ENCODE results near the gene KLF3. TPM values are rescaled to one million over a fixed set of nuclear protein-coding genes. Genes with fewer than 3 reads are reported as not detected.

Gene KLF3
- total RNA-seq, 1 experiment from 2014 or later, result 14.4 TPM

DNA sequence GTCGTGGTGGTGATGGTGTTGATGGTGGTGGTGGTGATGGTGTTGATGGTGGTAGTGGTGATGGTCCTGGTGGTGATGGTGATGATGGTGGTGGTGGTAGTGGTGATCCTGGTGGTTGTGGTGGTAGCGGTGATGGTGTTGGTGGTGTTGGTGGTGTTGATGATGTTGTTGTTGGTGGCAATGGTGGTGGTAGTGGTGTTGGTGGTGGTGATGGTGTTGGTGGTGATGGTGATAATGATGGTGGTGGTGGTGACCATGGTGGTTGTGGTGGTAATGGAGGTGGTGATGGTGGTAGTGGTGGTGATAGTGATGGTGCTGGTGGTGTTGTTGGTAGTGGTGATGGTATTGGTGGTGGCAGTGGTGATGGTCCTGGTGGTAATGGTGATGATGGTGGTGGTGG lies 69.7 kb downstream of the KLF3 start:
- no peak for TF ChIP-seq TCF7L2 (IDR thresholded peaks at IDR 0.05; ENCODE audit: low read depth, low read length)
- TF ChIP-seq POLR2AphosphoS5 (IDR thresholded peaks at IDR 0.05; ENCODE audit: low read depth, low read length), result no peak
- no peak for TF ChIP-seq CTCF (IDR thresholded peaks at IDR 0.05)
- no peak for TF ChIP-seq SIN3A (IDR thresholded peaks at IDR 0.05; ENCODE audit: borderline replicate concordance, insufficient read depth, low read depth, low read length)
- Histone ChIP-seq H3K27ac (ENCODE audit: low read length) (no peak overlapping the region), H3K4me1 (ENCODE audit: control insufficient read depth, insufficient read depth, low read length) (peaks cover under 1% of the 10 kb centered on the region; the same call in 1 of the 2 replicates), H3K27me3 (ENCODE audit: control insufficient read depth, insufficient read depth, low read length) (no peaks in the 10 kb centered on the region), H3K4me3 (ENCODE audit: low read depth in 2 of 2, low read length in 2 of 2) (no peak overlapping the region), H3K36me3 (ENCODE audit: control insufficient read depth, insufficient read depth, low read length) (no peaks in the 10 kb centered on the region), H3K9me3 (ENCODE audit: control insufficient read depth, insufficient read depth, low read depth, low read length) (no peaks in the 10 kb centered on the region)
- DNase-seq (ENCODE audit: low read depth, low spot score) (no peak), ATAC-seq (no peak)
- BruUV-seq (replicated peaks), result no TSS peak
- ChIA-PET CTCF (no interaction called here), POLR2A (no interaction called here)
- in situ Hi-C loops (cut with HindIII; ENCODE audit: low pct_unique_long_range_greater_than_20kb, low sequenced_read_pairs) (no loop called here), intact Hi-C loops (cut with micrococcal nuclease; ENCODE audit: unreplicated experiment) (no loop called here)

DNA sequence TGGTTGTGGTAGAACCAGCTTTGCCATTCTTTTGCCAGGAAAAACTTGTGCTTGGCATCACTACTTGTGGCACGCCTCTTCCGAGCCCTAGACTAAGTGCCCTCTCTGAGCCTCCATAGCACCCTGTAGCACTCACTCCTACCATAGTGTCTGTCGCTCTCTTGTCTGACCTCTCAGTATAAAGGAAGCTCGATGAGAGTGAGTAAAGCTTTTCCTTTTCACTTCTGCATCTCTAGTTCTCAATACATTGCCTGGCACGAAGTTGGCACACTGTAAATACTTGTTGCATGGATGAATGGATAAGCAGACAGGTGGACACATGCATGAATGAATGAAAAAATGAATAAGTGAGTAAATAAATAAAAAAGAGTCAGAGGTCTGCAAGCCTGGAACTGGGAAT lies 70.4 kb downstream of the KLF3 start:
- H3K27ac ChIP-seq (ENCODE audit: low read length), result no peak overlapping the region
- no peak for DNase-seq (ENCODE audit: low read depth, low spot score)
- no TSS peak for BruUV-seq (replicated peaks)
- no peaks in the 10 kb centered on the region for H3K27me3 ChIP-seq (ENCODE audit: control insufficient read depth, insufficient read depth, low read length)
- CTCF ChIA-PET, result interaction anchor here (0.6 kb wide), 1 partner anchor 29 kb away, joined by 6 read pairs; no protein-coding TSS in a partner anchor
- ATAC-seq, result no peak
- TF ChIP-seq CTCF (IDR thresholded peaks at IDR 0.05) (no peak), SIN3A (IDR thresholded peaks at IDR 0.05; ENCODE audit: borderline replicate concordance, insufficient read depth, low read depth, low read length) (no peak), TCF7L2 (IDR thresholded peaks at IDR 0.05; ENCODE audit: low read depth, low read length) (no peak), POLR2AphosphoS5 (IDR thresholded peaks at IDR 0.05; ENCODE audit: low read depth, low read length) (no peak)
- TF ChIP-seq, protein P1, sequence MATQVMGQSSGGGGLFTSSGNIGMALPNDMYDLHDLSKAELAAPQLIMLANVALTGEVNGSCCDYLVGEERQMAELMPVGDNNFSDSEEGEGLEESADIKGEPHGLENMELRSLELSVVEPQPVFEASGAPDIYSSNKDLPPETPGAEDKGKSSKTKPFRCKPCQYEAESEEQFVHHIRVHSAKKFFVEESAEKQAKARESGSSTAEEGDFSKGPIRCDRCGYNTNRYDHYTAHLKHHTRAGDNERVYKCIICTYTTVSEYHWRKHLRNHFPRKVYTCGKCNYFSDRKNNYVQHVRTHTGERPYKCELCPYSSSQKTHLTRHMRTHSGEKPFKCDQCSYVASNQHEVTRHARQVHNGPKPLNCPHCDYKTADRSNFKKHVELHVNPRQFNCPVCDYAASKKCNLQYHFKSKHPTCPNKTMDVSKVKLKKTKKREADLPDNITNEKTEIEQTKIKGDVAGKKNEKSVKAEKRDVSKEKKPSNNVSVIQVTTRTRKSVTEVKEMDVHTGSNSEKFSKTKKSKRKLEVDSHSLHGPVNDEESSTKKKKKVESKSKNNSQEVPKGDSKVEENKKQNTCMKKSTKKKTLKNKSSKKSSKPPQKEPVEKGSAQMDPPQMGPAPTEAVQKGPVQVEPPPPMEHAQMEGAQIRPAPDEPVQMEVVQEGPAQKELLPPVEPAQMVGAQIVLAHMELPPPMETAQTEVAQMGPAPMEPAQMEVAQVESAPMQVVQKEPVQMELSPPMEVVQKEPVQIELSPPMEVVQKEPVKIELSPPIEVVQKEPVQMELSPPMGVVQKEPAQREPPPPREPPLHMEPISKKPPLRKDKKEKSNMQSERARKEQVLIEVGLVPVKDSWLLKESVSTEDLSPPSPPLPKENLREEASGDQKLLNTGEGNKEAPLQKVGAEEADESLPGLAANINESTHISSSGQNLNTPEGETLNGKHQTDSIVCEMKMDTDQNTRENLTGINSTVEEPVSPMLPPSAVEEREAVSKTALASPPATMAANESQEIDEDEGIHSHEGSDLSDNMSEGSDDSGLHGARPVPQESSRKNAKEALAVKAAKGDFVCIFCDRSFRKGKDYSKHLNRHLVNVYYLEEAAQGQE (IDR thresholded peaks at IDR 0.05; ENCODE audit: insufficient read depth in 1 of 2, low read depth in 2 of 2, low read length in 1 of 2), result no peak
- H3K4me1 ChIP-seq (ENCODE audit: control insufficient read depth, insufficient read depth, low read length), result no peaks in the 10 kb centered on the region
- no peaks in the 10 kb centered on the region for H3K9me3 ChIP-seq (ENCODE audit: control insufficient read depth, insufficient read depth, low read depth, low read length)
- H3K4me3 ChIP-seq (ENCODE audit: low read depth in 2 of 2, low read length in 2 of 2), result no peak overlapping the region
- in situ Hi-C loops (cut with HindIII; ENCODE audit: low pct_unique_long_range_greater_than_20kb, low sequenced_read_pairs) (no loop called here), intact Hi-C loops (cut with micrococcal nuclease; ENCODE audit: unreplicated experiment) (no loop called here)
- POLR2A ChIA-PET, result no interaction called here
- H3K36me3 ChIP-seq (ENCODE audit: control insufficient read depth, insufficient read depth, low read length), result no peaks in the 10 kb centered on the region
